GM19025 (cell line): Measurements from ENCODE around the gene DHTKD1.
"Not testable (repeated sequence)": the region's sequence is repeated elsewhere in the genome, so short reads cannot be mapped to it uniquely, and the experiment has no call there.

ENCODE experiments used
- ATAC-seq: cut with Tn5 transposase; IDR thresholded peaks from one replicate; pipeline ENCODE4 v1.9.1; 2021; ENCODE audit warnings: mild to moderate bottlenecking, low read depth, moderate library complexity; ENCODE audit not compliant: unreplicated experiment

The DHTKD1 gene

GRCh38 chr10:12130237-12130872 is 61.6 kb downstream of the DHTKD1 start:
- ATAC-seq = no peak

GRCh38 chr10:12135631-12136030 is 66.9 kb downstream of the DHTKD1 start:
- ATAC-seq = no peak

GRCh38 chr10:12140038-12140437 is 71.3 kb downstream of the DHTKD1 start:
- ATAC-seq = no peak

- ATAC-seq = no peak
Observed at GRCh38 chr10:12144538-12144937, 75.8 kb downstream of the DHTKD1 start.

- ATAC-seq = no peak
Observed at GRCh38 chr10:12150163-12150562, 81.4 kb downstream of the DHTKD1 start.

GRCh38 chr10:12154516-12154915 is 85.8 kb downstream of the DHTKD1 start:
- ATAC-seq = no peak

- ATAC-seq = no peak
Observed at GRCh38 chr10:12156367-12157123, 87.8 kb downstream of the DHTKD1 start.

GRCh38 chr10:12158111-12158510 is 89.4 kb downstream of the DHTKD1 start:
- no peak for ATAC-seq

- no peak for ATAC-seq
Observed at GRCh38 chr10:12160664-12161063, 91.9 kb downstream of the DHTKD1 start.

GRCh38 chr10:12162927-12163326 is 94.2 kb downstream of the DHTKD1 start:
- ATAC-seq = no peak

GRCh38 chr10:12164085-12164484 is 95.3 kb downstream of the DHTKD1 start:
- ATAC-seq = no peak

GRCh38 chr10:12165036-12165435 is 96.3 kb downstream of the DHTKD1 start:
- no peak for ATAC-seq

GRCh38 chr10:12165999-12166775 is 97.4 kb downstream of the DHTKD1 start:
- no peak for ATAC-seq

GRCh38 chr10:12171512-12171911 is 102.8 kb downstream of the DHTKD1 start:
- ATAC-seq = not testable (repeated sequence)
